GM23338 (cell line): ENCODE data around the gene MAD1L1. TPM values are rescaled to one million over a fixed set of nuclear protein-coding genes. Genes with fewer than 3 reads are reported as not detected.

Experiments used
- ATAC-seq: fragments of 200-7000 bp; cut with Tn5 transposase; 3 replicates; pipeline ENCODE4 v1.9.1; 2020
- DNase-seq: peaks from one replicate; pipeline ENCODE4 v3.0.0-alpha.2; 2015; ENCODE audit warnings: low spot score
- H2AFZ ChIP-seq: fragments of 200-600 bp; sonication (generic); 2 replicates; pipeline ENCODE4 v1.8.0; 2016; ENCODE audit warnings: antibody characterized with exemption, mild to moderate bottlenecking, moderate library complexity
- H3F3A ChIP-seq: fragments of 200-600 bp; sonication (generic); replicated peaks from 2 replicates; pipeline ENCODE4 v1.8.0; 2017; ENCODE audit warnings: antibody characterized with exemption, mixed run types, low read depth
- H3K27ac ChIP-seq: fragments of 200-600 bp; sonication (generic); 2 replicates; pipeline ENCODE4 v1.6.1; 2016; ENCODE audit warnings: low read depth
- H3K27me3 ChIP-seq: fragments of 200-600 bp; sonication (generic); 2 replicates; pipeline ENCODE4 v1.8.0; 2016; ENCODE audit warnings: mild to moderate bottlenecking, mixed run types, moderate library complexity; ENCODE audit not compliant: insufficient read depth
- H3K36me3 ChIP-seq: fragments of 200-600 bp; sonication (generic); 2 replicates; pipeline ENCODE4 v1.8.0; 2016; ENCODE audit warnings: mild to moderate bottlenecking; ENCODE audit not compliant: insufficient read depth
- H3K4me1 ChIP-seq: fragments of 200-600 bp; sonication (generic); 2 replicates; pipeline ENCODE4 v1.8.0; 2016; ENCODE audit warnings: mild to moderate bottlenecking, moderate library complexity; ENCODE audit not compliant: insufficient read depth
- H3K4me2 ChIP-seq: fragments of 200-600 bp; sonication (generic); 2 replicates; pipeline ENCODE4 v1.7.1; 2017; ENCODE audit warnings: mixed run types
- H3K4me3 ChIP-seq: fragments of 200-600 bp; sonication (generic); 2 replicates; pipeline ENCODE4 v1.6.1; 2016; ENCODE audit warnings: mixed run types
- H3K79me2 ChIP-seq: fragments of 200-600 bp; sonication (generic); replicated peaks from 2 replicates; pipeline ENCODE4 v1.8.0; 2017; ENCODE audit warnings: mild to moderate bottlenecking; ENCODE audit not compliant: insufficient read depth
- H3K9me2 ChIP-seq: fragments of 200-600 bp; sonication (generic); 2 replicates; pipeline ENCODE4 v1.8.0; 2017; ENCODE audit not compliant: insufficient read depth
- H4K20me1 ChIP-seq: fragments of 200-600 bp; sonication (generic); replicated peaks from 2 replicates; pipeline ENCODE4 v1.8.0; 2017; ENCODE audit warnings: mild to moderate bottlenecking; ENCODE audit not compliant: insufficient read depth
- H3K27ac Mint-ChIP-seq: 2 replicates; pipeline ENCODE4 v1.8.0; 2020; ENCODE audit warnings: inconsistent platforms, mild to moderate bottlenecking, moderate library complexity, mixed read lengths
- H3K27me3 Mint-ChIP-seq: 3 replicates; pipeline ENCODE4 v1.8.0; 2022; ENCODE audit warnings: low read depth, mild to moderate bottlenecking, moderate library complexity, mixed read lengths, inconsistent platforms; ENCODE audit not compliant: insufficient read depth, poor library complexity
- H3K36me3 Mint-ChIP-seq: 3 replicates; pipeline ENCODE4 v1.8.0; 2021; ENCODE audit warnings: low read depth, mild to moderate bottlenecking, inconsistent platforms, moderate library complexity, mixed read lengths
- H3K4me1 Mint-ChIP-seq: 3 replicates; pipeline ENCODE4 v1.8.0; 2020; ENCODE audit warnings: mild to moderate bottlenecking, inconsistent platforms, mixed read lengths
- H3K4me3 Mint-ChIP-seq: 3 replicates; pipeline ENCODE4 v1.8.0; 2021; ENCODE audit warnings: moderate library complexity, mild to moderate bottlenecking, inconsistent platforms, mixed read lengths
- H3K9me3 Mint-ChIP-seq: 3 replicates; pipeline ENCODE4 v1.8.0; 2020; ENCODE audit warnings: moderate library complexity, mild to moderate bottlenecking, inconsistent platforms, mixed read lengths
- CREB1 ChIP-seq: fragments of 250-450 bp; sonication (Bioruptor Pico); IDR thresholded peaks from 2 replicates; pipeline ENCODE4 v1.5.0; 2020; ENCODE audit warnings: low read depth, mild to moderate bottlenecking, moderate library complexity
- CTCF ChIP-seq, 2 experiments: fragments of 200-600 bp in 1 of 2; sonication (generic) in 1 of 2; conservative IDR thresholded peaks; 2 replicates each; pipeline versions ENCODE4 v1.5.1 to v1.6.1; 2016 to 2017; ENCODE audit warnings: antibody characterized with exemption in 2 of 2, low read depth in 2 of 2, mild to moderate bottlenecking in 2 of 2, moderate library complexity in 1 of 2
- ETS1 ChIP-seq: IDR thresholded peaks from 2 replicates; pipeline ENCODE4 v1.6.1; 2016; ENCODE audit warnings: antibody characterized with exemption
- EZH2 ChIP-seq: fragments of 200-600 bp; sonication (generic); IDR thresholded peaks from one replicate; pipeline ENCODE4 v1.8.0; 2017; ENCODE audit warnings: antibody characterized with exemption, mild to moderate bottlenecking, low read depth; ENCODE audit not compliant: unreplicated experiment
- EZH2phosphoT487 ChIP-seq: fragments of 200-600 bp; sonication (generic); IDR thresholded peaks from one replicate; pipeline ENCODE4 v1.8.1; 2018; ENCODE audit warnings: antibody characterized with exemption; ENCODE audit not compliant: unreplicated experiment
- JUNB ChIP-seq: IDR thresholded peaks from one replicate; pipeline ENCODE4 v1.6.1; 2016; ENCODE audit warnings: antibody characterized with exemption; ENCODE audit not compliant: unreplicated experiment
- NANOG ChIP-seq: IDR thresholded peaks from 2 replicates; pipeline ENCODE4 v1.6.1; 2016; ENCODE audit warnings: antibody characterized with exemption, borderline replicate concordance
- POLR2AphosphoS5 ChIP-seq: IDR thresholded peaks from 2 replicates; pipeline ENCODE4 v1.6.1; 2016; ENCODE audit warnings: antibody characterized with exemption, low read depth
- REST ChIP-seq: IDR thresholded peaks from one replicate; pipeline ENCODE4 v1.6.1; 2018; ENCODE audit warnings: antibody characterized with exemption; ENCODE audit not compliant: unreplicated experiment
- STAT1 ChIP-seq: IDR thresholded peaks from one replicate; pipeline ENCODE4 v1.6.1; 2016; ENCODE audit warnings: antibody characterized with exemption; ENCODE audit not compliant: unreplicated experiment
- ZNF114 ChIP-seq: fragments of 250-450 bp; sonication (Bioruptor Pico); IDR thresholded peaks from 2 replicates; pipeline ENCODE4 v1.5.0; 2020; ENCODE audit warnings: mild to moderate bottlenecking, moderate library complexity
- ZNF331 ChIP-seq: fragments of 250-450 bp; sonication (Bioruptor Pico); IDR thresholded peaks from 2 replicates; pipeline ENCODE4 v1.5.0; 2020; ENCODE audit warnings: low read depth, mild to moderate bottlenecking, moderate library complexity
- ZNF462 ChIP-seq: fragments of 250-450 bp; sonication (Bioruptor Pico); IDR thresholded peaks from 2 replicates; pipeline ENCODE4 v1.5.0; 2020; ENCODE audit warnings: mild to moderate bottlenecking, moderate library complexity
- polyA plus RNA-seq: library from polyadenylated mRNA; unstranded; fragments of >200 nt; fragmentation: Nextera tagmentation; extraction: Ambion mirVana; gene quantifications from 2 replicates; pipeline ENCODE4 v1.2.1, GENCODE V29; 2016
- total RNA-seq: library from RNA; depleted of rRNA; stranded (reverse); fragments of >200 nt; shearing (Covaris generic); gene quantifications from 2 replicates; pipeline ENCODE4 v1.2.3, GENCODE V29; 2014

The MAD1L1 gene
- total and polyA plus RNA-seq, 2 experiments from 2014 or later = 40.3 to 59.3 TPM

DNA sequence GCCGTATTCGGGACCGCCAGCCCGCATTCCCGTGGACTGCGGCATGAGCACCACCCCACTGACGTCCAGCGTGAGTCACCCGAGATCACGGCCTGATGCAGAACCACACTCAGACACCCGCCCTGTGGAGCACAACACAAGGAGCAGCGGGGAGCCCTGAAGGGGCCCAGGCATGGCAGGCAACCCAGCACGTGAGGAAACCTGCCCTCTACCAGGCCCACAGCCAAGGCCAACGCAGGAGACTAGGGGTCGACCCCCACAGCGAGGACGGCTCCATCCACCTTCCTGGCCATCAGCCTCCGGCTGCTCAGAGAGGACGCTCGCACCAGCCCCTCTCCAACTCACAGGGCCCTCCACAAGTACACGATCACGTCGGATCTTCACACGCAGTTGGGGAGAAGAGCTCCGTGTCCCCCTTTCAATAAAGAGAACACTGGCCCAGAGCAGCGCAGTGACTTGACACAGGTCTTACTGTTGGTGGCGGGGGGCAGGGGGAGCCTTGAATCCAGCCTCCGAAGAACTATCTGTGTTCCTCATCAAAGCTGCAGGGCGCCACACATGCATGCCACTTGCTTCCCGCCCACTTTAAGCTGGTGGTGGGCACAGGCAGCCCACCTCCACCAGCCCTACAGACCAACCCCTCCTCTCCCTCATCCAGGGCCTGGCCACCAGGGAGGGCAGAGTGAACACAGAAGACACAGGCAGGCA lies 22.0 kb downstream of the MAD1L1 start:
- Mint-ChIP-seq H3K4me3 (no peak overlapping the region), H3K36me3 (peaks cover 77% of the 10 kb centered on the region), H3K4me1 (no peaks in the 10 kb centered on the region), H3K9me3 (no peaks in the 10 kb centered on the region), H3K27ac (peak overlapping the region; percentile 41; the same call in 1 of the 2 replicates), H3K27me3 (peaks cover 3% of the 10 kb centered on the region)
- no peak for ATAC-seq
- no peak overlapping the region for H3K27ac ChIP-seq
- no peak overlapping the region for H2AFZ ChIP-seq
- no peaks in the 10 kb centered on the region for H3F3A ChIP-seq
- peaks cover 14% of the 10 kb centered on the region for H3K36me3 ChIP-seq
- H3K79me2 ChIP-seq = peaks cover 6% of the 10 kb centered on the region; the same call in 1 of the 2 replicates
- H3K4me3 ChIP-seq = no peak overlapping the region
- no peaks in the 10 kb centered on the region for H3K9me2 ChIP-seq
- no peak for TF ChIP-seq CTCF (conservative IDR thresholded peaks at IDR 0.05; ENCODE audit: low read depth in 2 of 2)
- no peak for TF ChIP-seq ZNF331 (CRISPR knock-in tag)
- TF ChIP-seq ETS1 = no peak
- TF ChIP-seq JUNB = no peak
- no peak for TF ChIP-seq EZH2
- no peak for TF ChIP-seq ZNF114 (CRISPR knock-in tag)
- no peak for TF ChIP-seq POLR2AphosphoS5
- TF ChIP-seq NANOG = no peak
- TF ChIP-seq EZH2phosphoT487 = no peak
- no peak for TF ChIP-seq STAT1
- no peak for TF ChIP-seq CREB1 (CRISPR knock-in tag)
- TF ChIP-seq REST = no peak
- no peak for TF ChIP-seq ZNF462
- no peaks in the 10 kb centered on the region for H3K27me3 ChIP-seq
- no peak overlapping the region for H3K4me2 ChIP-seq
- no peaks in the 10 kb centered on the region for H3K4me1 ChIP-seq
- H4K20me1 ChIP-seq = 0 out of 2 replicates have a peak, but pooled peaks cover 6% of the 10 kb centered on the region
- DNase-seq = no peak
